NCI-H524 treated with DMSO at 0.1 percent for 48 hours (cell line): ENCODE results near the gene PRSS21.

ENCODE experiments used
- DNase-seq: peaks from one replicate; lab custom pipeline; 2025; lab: John Stamatoyannopoulos, UW

Gene PRSS21

DNA sequence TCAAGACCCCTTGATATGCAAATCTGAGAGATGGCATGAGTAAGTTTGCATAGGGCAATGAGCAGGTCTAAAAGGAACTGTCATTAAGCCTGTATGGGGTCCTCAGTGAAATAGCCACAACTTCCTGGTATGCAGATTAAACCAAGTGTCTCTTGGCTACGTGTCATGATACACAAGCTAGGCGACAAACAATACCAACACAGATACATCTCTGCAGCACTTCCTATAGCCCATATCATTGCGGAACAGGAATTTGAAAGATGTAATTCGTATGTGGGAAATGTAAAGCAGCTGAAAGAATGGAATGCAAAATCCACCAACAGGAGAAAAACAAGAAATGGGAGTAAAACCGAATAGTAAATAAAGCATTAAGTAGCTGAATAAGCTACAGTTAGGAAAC lies 28.1 kb downstream of the PRSS21 start:
- no peak for DNase-seq

DNA sequence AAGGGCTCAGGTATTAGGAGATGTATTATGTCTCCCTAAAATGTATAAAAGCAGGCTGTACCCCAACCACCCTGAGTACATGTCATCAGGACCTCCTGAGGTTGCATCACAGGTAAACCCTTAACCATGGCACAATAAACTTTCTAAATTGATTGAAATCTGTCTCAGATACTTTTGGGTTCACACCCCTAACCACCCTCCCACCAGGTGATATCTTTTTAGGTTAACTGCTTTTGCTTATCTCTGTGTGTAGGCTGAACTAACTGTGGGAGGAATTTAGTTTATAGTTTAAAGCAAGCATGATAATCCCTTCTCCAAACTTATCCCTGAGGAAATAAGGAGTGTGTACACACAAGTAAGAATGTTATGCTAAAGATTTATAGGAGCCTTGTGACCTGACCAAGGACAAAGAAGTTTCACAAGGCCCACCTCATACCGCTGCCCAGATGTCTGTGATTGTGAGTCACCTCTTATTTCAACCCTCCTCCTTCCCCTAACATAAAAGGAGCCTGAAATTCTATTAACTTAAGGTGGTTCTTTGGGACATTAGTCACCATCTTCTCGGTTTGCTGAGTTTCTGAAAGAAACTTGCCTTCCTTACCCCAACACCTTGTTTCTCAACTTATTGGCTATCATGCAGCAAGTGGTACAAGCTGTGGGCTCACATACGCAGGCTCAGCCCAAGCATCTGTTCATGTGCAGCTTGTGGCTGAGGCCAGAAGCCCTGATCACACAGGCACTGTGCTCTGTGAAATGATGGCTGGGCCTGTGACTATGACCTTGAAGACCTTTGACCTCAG lies 29.7 kb downstream of the PRSS21 start:
- no peak for DNase-seq

DNA sequence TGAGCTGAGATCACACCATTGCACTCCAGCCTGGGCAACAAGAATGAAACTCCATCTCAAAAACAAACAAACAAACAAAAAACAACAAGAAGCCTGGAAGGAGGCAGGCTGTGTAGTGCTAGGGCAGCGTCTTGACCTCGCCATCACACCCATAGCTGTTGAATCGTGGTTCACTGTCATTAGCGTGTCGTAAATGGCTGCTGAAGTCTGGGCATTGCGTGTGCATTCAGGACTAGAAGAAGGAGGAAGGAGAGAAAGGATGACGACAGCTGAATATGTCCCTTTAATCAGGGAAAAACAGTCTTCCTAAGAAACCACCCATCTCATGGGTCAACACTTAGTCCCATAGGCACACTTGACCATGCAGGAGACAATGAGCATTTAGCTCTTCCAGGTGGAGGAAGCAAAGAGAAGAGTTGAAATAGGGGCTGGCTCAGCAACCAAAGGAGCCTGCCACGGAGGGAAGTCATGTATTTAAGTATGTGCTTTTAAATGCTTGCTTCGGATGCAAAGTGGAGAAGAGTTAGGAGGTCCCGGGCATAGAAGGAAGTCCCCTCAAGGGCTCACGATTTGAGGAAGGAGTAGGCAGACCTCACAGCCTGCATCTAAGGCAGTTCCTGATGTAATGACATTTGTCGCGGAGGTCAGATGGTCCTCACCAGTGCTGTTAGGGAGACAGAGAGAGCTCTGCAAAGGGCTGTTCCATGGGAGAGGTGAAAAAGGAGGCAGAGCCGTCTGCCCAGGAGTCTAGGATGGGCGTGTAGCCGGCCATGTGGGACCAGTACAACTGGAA lies 32.1 kb downstream of the PRSS21 start:
- no peak for DNase-seq

DNA sequence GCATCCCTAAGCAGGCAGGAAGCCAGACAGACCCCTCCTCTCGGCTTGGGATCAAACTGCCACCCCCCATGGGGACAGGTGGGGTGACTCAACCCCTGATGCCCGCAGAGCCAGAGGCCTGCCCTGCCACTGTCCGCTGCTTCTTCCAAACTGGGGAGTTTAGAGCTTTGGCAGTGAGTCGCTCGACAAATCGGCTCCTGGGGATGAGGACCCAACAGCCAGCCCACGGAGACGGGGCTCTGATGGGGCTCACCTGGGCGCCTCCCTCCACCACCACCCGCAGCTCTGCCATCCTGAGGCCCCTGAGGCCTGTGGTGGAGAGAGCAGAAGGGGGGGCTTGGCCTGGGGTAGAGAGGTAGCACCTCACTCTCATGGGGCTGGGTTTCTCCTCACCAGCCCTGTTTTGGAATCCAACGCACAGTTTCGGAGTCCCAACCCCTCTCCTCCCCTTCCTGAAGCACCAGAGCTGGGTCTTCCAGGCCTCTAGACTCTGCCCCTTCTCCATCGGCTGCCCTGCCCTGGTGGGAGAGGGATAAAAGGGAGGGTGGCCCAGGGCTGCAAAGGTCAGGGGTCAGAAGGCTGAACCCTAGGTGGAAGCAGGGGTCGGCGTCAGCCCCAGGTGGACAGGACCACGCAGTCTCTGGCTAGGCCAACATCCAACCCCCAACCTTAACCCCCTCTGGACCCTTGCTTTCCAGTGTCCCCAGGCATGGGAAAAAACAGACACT lies 35.1 kb downstream of the PRSS21 start:
- DNase-seq = no peak

DNA sequence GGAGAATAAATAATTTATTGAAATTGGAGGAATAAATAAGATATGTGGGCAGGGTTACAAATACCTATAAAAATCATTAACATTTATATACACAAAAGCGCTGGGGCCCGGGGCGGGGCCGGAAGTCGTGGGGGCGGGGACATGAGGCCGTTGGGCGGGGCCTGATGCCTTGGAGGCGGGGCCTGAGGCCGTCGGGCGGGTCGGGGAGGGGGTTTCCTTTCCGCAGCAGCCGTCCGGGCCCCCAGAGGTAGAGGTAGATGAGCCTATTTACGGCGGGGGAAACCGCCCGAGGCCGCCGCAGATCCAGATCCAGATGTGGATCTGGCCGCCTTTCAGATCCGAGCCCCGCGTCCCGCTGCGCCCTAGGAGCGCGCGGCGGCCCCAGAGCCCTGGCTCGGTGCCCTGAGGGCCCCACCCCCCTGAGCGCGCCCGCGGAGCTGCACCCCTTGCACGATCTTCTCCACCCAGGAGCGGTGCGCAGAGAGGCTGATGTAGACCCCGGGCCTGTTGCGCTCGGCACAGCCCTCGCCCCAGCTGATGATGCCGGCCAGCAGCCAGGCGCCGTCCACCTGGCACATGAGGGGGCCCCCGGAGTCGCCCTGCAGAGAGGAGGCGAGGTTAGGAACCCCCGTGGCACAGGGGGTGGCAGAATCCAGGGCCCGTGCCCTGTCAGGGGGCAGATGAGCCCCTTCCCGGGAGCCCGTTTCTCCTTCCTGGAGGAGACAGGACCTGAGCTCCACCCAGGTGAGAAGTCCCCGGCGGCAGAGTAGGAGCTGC lies 35.9 kb downstream of the PRSS21 start:
- DNase-seq = no peak

DNA sequence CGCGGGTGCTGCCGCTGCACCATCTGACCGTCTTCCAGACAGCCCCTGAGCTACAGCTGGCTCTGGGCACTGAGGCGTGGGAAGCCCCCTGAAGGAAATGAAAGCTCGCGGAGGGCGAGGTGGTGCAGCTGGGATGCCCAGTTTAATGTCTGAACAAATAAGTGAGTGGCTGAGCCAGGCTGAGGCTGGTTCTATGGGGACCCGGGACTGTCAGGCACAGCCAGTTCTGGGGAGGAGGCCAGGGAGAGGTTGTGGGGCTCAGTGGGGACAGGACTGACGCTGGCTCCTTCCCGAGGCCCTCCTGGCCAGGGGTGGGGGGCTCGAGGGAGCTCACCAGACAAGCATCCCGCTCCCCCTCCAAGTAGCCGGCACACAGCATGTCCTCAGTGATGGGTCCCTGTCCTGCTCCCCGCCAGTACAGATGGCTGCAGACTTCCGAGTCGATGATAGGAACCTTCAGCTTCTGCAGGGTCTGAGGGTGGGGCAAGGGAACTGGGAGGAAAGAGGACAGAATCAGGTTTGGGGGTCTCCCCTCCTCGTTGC lies 36.6 kb downstream of the PRSS21 start:
- DNase-seq = no peak

DNA sequence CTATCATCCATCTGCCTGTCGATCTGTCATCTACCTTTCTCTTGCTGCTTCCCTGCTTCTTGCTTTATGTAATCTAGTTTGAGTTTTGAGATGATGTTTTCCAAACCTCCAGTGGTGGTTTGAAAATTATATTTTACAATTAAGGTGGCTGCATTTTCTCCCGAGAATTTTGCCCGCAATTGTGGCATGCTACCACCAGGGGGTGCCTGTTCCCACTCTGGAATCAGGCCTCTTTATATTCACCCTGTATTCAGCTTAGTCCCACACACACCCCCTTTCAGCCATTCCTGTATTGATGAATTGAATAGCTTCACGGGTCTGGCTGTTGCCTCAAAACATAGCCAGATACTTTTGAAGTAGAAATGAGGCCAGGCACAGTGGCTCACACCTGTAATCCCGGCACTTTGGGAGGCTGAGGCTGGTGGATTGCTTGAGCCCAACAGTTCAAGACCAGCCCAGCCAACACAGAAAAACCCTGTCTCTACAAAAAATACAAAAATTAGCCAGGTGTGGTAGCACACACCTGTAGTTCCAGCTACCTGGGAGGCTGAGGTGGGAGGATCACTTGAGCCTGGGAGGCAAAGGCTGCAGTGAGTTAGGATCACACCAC lies 37.8 kb downstream of the PRSS21 start:
- DNase-seq = no peak

DNA sequence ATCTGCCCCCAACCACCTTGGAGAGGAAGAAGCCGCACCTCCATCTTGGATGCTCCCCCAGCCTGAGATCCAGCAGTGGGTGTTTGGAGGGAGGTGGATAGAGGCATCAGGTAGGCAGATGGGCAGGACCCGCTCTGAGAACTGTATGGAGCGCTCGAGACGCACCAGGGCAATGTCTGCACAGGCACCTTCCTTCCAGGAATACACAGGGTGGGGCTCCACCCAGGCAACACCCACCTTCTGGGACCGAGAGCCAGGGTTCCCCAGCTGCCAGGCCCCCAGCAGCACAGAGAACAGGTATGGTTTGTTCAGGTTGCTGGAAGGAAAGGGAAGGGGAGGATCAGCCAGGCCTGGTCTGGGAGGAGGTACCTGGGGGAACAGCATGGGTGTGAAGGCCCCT lies 38.5 kb downstream of the PRSS21 start:
- DNase-seq = no peak

DNA sequence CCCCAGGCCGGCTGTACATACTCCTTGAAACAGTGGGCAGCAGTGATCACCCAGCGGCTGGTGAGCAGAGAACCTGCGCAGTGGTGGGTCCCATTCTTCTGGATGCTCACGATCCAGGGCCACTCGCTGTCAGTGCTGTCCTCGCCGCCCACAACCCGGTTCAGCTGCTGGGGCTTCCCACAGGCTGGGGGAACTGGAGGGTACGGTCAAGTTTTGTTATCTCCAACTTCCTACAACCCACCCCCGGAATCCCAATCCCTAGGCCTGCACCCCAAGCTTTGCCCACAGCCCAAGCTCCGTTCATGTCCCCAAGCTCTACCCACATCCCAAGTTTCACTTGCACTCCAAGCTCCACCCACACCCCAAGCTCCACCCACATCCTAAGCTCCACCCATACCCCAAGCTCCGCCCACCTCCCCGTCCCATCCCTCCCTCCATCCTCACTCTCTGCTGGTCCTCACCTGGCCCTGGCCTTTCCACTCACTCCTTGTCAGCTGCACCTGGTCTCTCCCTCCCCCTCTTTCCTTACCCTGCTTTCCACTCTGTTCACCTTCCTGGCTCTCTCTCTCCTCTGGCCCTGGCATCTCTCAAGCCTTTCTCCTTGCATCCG lies 39.1 kb downstream of the PRSS21 start:
- no peak for DNase-seq

DNA sequence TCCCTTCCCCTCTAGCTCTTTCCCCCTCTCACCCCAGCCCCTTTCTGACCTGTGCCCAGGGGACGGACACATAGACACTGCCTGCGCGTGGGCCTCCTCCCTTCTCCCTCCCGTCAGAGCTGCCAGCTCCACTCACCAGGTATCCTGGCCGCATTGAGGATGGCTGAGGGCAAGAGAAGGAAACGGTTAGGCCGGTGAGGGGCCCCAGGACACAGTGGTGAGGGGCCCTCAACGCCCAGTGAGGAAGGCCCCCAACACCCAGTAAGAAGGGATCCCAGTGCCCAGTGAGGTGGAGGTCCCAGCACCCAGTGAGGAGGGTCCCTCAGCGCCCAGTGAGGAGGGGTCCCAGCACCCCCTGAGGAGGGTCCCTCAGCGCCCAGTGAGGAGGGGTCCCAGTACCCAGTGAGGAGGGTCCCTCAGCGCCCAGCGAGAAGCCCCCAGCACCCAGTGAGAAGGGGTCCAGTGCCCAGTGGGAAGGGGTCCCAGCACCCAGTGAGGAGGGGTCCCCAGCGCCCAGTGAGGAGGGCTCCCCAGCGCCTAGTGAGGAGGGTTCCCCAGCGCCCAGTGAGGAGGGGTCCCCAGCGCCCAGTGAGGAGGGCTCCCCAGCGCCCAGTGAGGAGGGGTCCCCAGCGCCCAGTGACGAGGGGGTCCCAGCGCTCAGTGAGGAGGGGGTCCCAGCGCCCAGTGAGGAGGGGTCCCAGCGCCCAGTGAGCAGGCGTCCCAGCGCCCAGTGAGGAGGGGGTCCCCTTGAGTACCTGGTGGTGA lies 39.8 kb downstream of the PRSS21 start:
- no peak for DNase-seq

DNA sequence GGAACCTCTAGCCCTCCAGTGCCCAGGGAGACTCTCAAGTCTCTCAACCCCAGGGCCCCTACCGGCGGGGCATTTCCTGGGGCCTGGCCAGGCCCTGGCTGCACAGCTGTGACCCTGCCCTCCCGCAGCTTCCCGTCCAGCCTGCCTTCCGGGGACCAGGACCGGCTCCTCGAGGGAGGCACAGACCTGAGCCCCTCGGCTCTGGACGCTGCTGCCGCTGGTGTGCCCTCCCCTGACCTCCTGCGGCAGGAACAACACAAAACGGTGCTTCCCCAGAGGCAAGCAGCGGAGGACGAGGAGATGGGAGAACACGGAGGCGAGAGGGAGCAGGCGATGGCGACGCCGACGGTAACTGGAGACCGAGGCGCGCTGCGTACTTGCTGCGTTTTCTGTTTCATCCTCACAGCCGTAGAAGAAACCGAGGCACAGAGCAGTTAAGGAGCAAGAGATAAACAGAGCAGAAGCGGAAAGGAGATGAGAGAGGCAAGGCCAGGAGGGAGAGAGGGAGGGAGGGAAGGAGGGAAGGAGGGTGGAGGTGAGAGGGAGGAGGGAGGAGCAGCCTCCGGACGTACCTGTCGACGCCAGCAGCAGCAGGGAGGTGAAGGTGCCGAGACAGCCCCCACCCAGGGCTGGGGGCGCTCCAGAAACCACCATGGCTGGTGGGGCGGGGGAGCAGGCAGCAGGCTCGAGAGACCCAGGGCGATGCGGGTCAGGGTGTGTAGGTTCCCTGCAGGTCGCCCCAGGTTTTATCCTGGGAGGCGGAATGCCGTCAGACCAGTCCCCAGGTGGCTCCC lies 40.6 kb downstream of the PRSS21 start, which contains the start of gene PRSS22:
Gene PRSS22, minus strand, starts transcription at position 720 of the 794 bp plus-strand sequence. Its CDS starts 66 bp downstream, at position 654.
- DNase-seq = no peak

DNA sequence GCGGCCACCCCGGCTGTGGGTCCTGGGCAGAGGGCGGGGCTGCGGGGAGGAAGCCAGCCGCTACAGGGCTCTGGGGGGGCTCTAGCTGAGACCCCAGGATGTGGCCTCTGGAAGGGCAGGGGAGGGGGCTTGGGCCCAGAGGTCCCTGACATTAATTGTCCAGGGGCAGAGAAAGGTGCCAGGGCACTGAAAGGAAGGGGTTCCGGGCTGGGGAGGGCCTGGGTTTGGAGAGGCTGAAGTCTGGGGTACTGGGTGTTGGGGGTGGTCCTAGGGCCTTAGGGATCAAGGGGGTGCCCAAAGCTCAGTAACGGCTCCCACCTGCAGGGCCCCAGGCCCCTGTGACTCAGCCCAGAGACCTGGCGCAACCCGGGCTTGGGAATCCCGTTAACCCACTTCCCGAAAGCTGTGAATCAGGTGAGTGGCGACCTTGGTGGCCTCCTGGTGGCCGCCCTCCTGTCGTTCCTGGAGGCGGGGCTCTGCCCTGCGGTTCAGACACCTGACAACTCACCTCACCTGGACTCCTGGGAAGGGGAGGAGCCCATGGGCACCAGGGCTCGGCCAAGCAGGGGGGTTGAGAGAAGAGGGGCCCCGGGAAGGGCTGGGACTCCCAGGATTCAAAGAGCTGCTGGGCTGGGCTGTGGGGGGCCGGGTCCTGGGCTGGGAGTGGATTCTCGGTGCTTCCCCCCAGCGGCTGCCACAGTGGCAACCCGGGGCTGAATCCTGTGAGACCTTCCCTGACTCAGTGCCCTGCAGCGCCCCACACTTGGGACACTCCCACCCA lies 41.4 kb downstream of the PRSS21 start:
- no peak for DNase-seq

DNA sequence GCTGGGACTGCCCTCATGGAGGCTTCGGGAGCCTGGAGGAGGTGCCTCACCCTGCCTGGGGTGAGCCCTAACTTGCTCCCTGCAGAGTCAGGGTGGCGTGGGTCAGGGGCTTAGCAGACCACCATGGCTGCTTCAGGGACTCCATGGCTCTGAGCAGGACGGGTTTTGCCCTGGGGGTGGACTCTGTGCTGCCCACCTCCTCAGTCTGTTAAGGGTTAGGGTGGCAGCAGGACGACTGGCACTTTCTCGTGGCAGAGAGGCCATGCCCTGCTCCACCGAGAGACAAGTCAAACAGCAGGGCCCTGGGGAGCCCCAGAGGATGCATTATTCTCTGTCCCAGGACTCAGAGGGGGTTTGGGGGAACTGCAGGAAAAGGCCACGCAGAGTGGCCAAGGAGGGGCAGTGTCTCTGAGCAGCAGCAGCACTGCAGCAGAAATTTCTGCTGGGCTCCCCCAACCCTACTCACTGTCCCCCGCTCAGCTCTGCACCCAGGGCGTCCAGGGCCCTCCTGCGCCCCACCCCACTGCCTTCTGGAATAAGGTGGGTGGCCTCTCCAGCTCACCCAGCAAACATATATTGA lies 42.7 kb downstream of the PRSS21 start:
- DNase-seq = no peak

DNA sequence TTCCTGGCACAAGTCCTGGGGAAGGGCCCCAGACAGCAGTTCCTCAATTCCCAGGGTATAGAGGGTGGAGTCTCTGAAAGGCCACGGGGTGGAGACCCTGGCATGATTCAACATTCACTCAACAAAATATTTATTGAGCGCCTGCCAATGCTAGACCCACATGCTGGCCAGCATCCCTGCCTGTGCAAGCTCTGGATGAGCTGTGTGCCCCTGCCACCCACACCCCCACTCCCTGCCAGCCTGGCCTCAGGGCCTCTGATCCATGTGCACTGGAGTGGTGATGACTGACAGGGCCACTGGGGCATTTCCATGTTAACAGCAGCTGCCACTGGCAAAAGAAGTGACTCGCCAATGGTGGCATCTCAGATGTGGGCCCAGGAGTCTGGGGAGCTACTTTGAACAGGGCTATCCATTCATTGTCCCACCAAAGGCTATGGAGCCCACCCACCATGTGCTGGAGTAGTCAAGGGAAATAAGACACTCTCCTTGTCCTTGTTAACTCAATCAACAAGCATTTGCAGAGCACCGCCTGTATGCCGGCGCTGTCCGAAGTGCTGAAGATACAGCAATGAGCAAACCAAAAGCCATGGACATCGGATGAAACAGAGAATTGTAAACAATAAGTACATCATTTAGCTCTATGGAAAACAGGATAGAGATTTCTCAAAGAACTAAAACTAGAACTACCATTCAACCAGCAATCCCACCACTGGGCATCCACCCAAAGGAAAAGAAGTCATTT lies 44.0 kb downstream of the PRSS21 start:
- DNase-seq = no peak

DNA sequence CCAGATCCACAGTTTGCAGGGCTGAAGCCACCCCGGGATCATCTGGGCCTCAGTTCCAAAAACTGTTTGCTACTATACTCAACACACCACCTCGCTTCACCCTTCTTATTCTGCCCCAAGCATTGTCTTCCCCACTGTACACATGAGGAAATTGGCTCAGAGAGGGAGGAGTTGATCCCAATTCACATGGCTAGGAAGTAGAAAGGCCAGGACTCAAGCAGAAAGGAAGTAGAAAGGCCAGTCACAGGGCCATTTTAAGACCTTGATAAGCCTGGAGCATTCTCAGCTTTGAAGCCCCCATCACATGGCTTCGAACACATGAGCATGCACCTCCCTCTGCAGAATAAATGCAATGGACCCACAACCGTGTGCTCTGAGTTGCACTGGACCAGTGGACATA lies 48.6 kb downstream of the PRSS21 start:
- DNase-seq = no peak

DNA sequence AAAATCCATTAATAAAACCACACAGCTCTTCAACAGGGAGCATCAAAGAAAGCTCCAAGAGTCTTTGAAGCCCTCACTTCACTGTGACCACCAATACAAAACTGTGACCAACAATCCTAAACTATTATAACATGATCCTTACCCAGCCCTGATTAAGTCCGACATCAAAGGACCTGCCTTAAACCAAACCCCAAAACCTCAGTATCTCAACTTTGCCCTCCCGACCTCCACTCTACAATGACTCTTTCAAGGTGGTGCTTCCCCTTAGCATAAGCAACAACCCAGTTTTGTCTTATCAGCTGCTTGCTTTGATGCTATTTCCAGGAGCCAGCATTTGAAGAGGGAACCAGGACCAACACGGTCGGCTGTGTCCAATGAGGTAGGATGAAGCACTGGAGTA lies 49.4 kb downstream of the PRSS21 start:
- DNase-seq = no peak

DNA sequence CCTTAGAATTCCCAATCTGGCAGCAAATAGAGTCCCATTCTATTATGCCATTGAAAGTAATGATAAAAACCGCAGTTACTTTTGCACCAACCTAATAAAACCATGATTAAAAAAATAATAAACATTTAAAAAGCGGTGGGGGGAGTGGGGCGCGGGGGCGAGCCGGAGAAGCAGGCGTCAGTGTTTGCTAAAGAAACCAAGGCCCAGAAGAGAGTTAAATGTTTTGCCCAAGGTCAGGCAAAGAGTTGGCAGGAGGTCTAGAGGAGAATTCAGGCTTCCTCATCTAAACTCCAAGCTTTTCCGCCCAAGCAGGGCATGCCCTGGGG lies 50.6 kb downstream of the PRSS21 start:
- no peak for DNase-seq
